ENCODE results near the gene UBA52. TPM values are rescaled to one million over a fixed set of nuclear protein-coding genes. Genes with fewer than 3 reads are reported as not detected.

The UBA52 gene
- total RNA-seq, 1 experiment from 2014 or later = 1,265 TPM

GRCh38 chr19:18610556-18611326 lies 39.1 kb downstream of the UBA52 start:
- no peak overlapping the region for H3K9ac ChIP-seq (ENCODE audit: extremely low read depth, insufficient read length, low read length)
- H3K4me1 Mint-ChIP-seq = peaks cover 42 to 53% of the 10 kb centered on the region in 2 experiments
- peaks cover 27% of the 10 kb centered on the region for H3K23me2 ChIP-seq (ENCODE audit: insufficient read length, low read depth, low read length, poor library complexity, severe bottlenecking)
- peak overlapping the region; percentile 62 to 76 for H3K4me3 Mint-ChIP-seq
- H2BK120ac ChIP-seq (ENCODE audit: low read depth, low read length, poor library complexity, severe bottlenecking) = no peak overlapping the region
- DNase-seq = peak; percentile 68
- no peak overlapping the region for H4K5ac ChIP-seq (ENCODE audit: insufficient read length, low read depth, low read length)
- no peak overlapping the region for H2BK20ac ChIP-seq (ENCODE audit: low read depth, low read length, poor library complexity, severe bottlenecking)
- no peaks in the 10 kb centered on the region for H4K20me1 ChIP-seq (ENCODE audit: control insufficient read depth, insufficient read depth, insufficient read length)
- no peak overlapping the region for H3T11ph ChIP-seq (ENCODE audit: low read length)
- no peak overlapping the region for H3K18ac ChIP-seq (ENCODE audit: insufficient read length, low read depth, low read length)
- peak overlapping the region; percentile 44 for H3K4me2 ChIP-seq (ENCODE audit: insufficient read depth, insufficient read length, low read length)
- no peak overlapping the region for H3K23ac ChIP-seq (ENCODE audit: insufficient read length, low read depth, low read length)
- H2AFZ ChIP-seq (ENCODE audit: low read length) = no peak overlapping the region
- H4K8ac ChIP-seq (replicated peaks; ENCODE audit: insufficient read length, low read depth, low read length) = no peak overlapping the region
- H3K4me1 ChIP-seq (ENCODE audit: insufficient read depth, low read length) = peaks cover 17% of the 10 kb centered on the region
- no peak overlapping the region for H3K27ac ChIP-seq (ENCODE audit: insufficient read length, low read depth, low read length)
- peaks cover 86% of the 10 kb centered on the region for H3K27me3 Mint-ChIP-seq (ENCODE audit: low read depth)
- no peak overlapping the region for H3K4ac ChIP-seq (ENCODE audit: low read depth, low read length)
- H3K56ac ChIP-seq (ENCODE audit: insufficient read length, low read depth, low read length) = no peak overlapping the region
- H4K91ac ChIP-seq (ENCODE audit: insufficient read length, low read depth, low read length) = no peak overlapping the region
- peaks cover 0 to 2% of the 10 kb centered on the region in 2 experiments; a peak in 2 of 5 replicates for H3K9me3 Mint-ChIP-seq
- no peak overlapping the region for H2BK5ac ChIP-seq (ENCODE audit: insufficient read length, low read length)
- no peaks in the 10 kb centered on the region for H3K79me2 ChIP-seq (ENCODE audit: insufficient read depth, low read length)
- H3K27ac Mint-ChIP-seq = no peak overlapping the region
- H2BK12ac ChIP-seq (ENCODE audit: insufficient read length, low read depth, low read length) = peak overlapping the region; percentile 88
- no peaks in the 10 kb centered on the region for H3K9me3 ChIP-seq (ENCODE audit: control insufficient read depth, low read depth, low read length)
- H3K36me3 Mint-ChIP-seq (ENCODE audit: insufficient read depth in 1 of 3, low read depth in 3 of 3) = no peaks in the 10 kb centered on the region; a peak in 2 of 7 replicates
- H2BK15ac ChIP-seq (ENCODE audit: low read depth, low read length) = peak overlapping the region; percentile 16; the same call in 1 of the 2 replicates
- no CpG with 5 or more reads among the region's 45 CpGs for WGBS (ENCODE audit: extremely low coverage, insufficient read length, low lambda C conversion rate)
- peaks cover 74% of the 10 kb centered on the region for H3K27me3 ChIP-seq (ENCODE audit: insufficient read depth, low read length)
- H3K14ac ChIP-seq (ENCODE audit: insufficient read depth, low read length) = peak overlapping the region; percentile 73
- no peaks in the 10 kb centered on the region for H3K79me1 ChIP-seq (ENCODE audit: insufficient read depth, low read depth, low read length, poor library complexity, severe bottlenecking)
- no peak for TF ChIP-seq CTCF (conservative IDR thresholded peaks at IDR 0.05)
- no peak overlapping the region for H2AK5ac ChIP-seq (ENCODE audit: insufficient read length, low read length)

All from H9 (cell line).